ENCODE results near the gene GNGT2.

- TF ChIP-seq POLR2A (IDR thresholded peaks at IDR 0.05), result no peak
- no peak for TF ChIP-seq CTCF (IDR thresholded peaks at IDR 0.05)
- TF ChIP-seq POLR2AphosphoS5 (IDR thresholded peaks at IDR 0.05), result no peak
Measured at GRCh38 chr17:49168706-49169105, 41.7 kb downstream of the GNGT2 start.
